Activated CD8-positive, alpha-beta T cell treated with anti-CD3 and anti-CD28 coated beads for 36 hours (primary cell): Measurements from ENCODE around the gene FGB. TPM values are rescaled to one million over a fixed set of nuclear protein-coding genes. Genes with fewer than 3 reads are reported as not detected.

Source experiments
- ATAC-seq: fragments of 200-7000 bp; cut with Tn5 transposase; one replicate; pipeline ENCODE4 v1.10.0; 2021; ENCODE audit warnings: mild to moderate bottlenecking, moderate library complexity
- CTCF ChIA-PET: fragments of 350-600 bp; sonication (Branson Sonifier 250); formaldehyde crosslinking; loops from one replicate; lab custom pipeline; 2021; ENCODE audit warnings: antibody characterized with exemption; lab: Charles Lee
- POLR2A ChIA-PET: fragments of 350-600 bp; sonication (Branson Sonifier 250); formaldehyde crosslinking; loops from one replicate; lab custom pipeline; 2021; ENCODE audit warnings: antibody characterized with exemption; lab: Charles Lee
- DNase-seq: peaks from one replicate; pipeline ENCODE4 v3.0.0-alpha.2; 2020
- H3K27ac Mint-ChIP-seq: one replicate; pipeline ENCODE4 v1.8.0; 2021; ENCODE audit warnings: mild to moderate bottlenecking, mixed read lengths
- H3K27me3 Mint-ChIP-seq: one replicate; pipeline ENCODE4 v1.8.0; 2021; ENCODE audit warnings: mixed read lengths
- H3K36me3 Mint-ChIP-seq: one replicate; pipeline ENCODE4 v1.8.0; 2021; ENCODE audit warnings: low read depth, mixed read lengths
- H3K4me1 Mint-ChIP-seq: one replicate; pipeline ENCODE4 v1.8.0; 2021; ENCODE audit warnings: low read depth, mixed read lengths
- H3K4me3 Mint-ChIP-seq: one replicate; pipeline ENCODE4 v1.8.0; 2021; ENCODE audit warnings: mild to moderate bottlenecking, moderate library complexity, mixed read lengths
- H3K9me3 Mint-ChIP-seq: one replicate; pipeline ENCODE4 v1.8.0; 2021; ENCODE audit warnings: mixed read lengths
- CTCF ChIP-seq: fragments of 200-600 bp; IDR thresholded peaks from one replicate; pipeline ENCODE4 v1.8.0; 2022; ENCODE audit warnings: antibody characterized with exemption, mild to moderate bottlenecking
- intact Hi-C: fragments of 100-400 bp; cut with micrococcal nuclease; formaldehyde crosslinking; loops from one replicate; pipeline ENCODE4 v1.10.0; 2022
- total RNA-seq, 2 experiments: library from RNA; stranded (reverse); gene quantifications; one replicate each; pipeline ENCODE4 v1.2.3, GENCODE V29; 2021

The FGB gene
- total RNA-seq, 2 experiments from 2014 or later: not detected

GRCh38 chr4:154534296-154534695 lies 28.5 kb upstream of the FGB start:
- TF ChIP-seq CTCF: no peak
- no peaks in the 10 kb centered on the region for H3K4me1 Mint-ChIP-seq
- peaks cover 12% of the 10 kb centered on the region for H3K36me3 Mint-ChIP-seq
- intact Hi-C loops: no loop called here
- ChIA-PET CTCF (interaction anchor here (0.6 kb wide), 1 partner anchor 25 kb away, joined by 3 read pairs; no protein-coding TSS in a partner anchor), POLR2A (no interaction called here)
- H3K4me3 Mint-ChIP-seq: no peak overlapping the region
- peak overlapping the region; percentile 4 for H3K27ac Mint-ChIP-seq
- H3K9me3 Mint-ChIP-seq: no peaks in the 10 kb centered on the region
- no peak for DNase-seq
- no peaks in the 10 kb centered on the region for H3K27me3 Mint-ChIP-seq
- ATAC-seq: no peak

- no peak overlapping the region for H3K4me3 Mint-ChIP-seq
Measured at GRCh38 chr4:154542271-154542879, 20.4 kb upstream of the FGB start.

GRCh38 chr4:154545689-154546088 lies 17.1 kb upstream of the FGB start:
- Mint-ChIP-seq H3K4me3 (no peak overlapping the region), H3K27me3 (no peaks in the 10 kb centered on the region), H3K9me3 (no peaks in the 10 kb centered on the region), H3K36me3 (peaks cover 35% of the 10 kb centered on the region), H3K4me1 (peaks cover 16% of the 10 kb centered on the region), H3K27ac (no peak overlapping the region)
- POLR2A ChIA-PET: no interaction called here
- intact Hi-C loops: no loop called here
- DNase-seq: no peak
- CTCF ChIA-PET: interaction anchor here (1.7 kb wide), 1 partner anchor 9 kb away, joined by 5 read pairs; no protein-coding TSS in a partner anchor
- TF ChIP-seq CTCF: no peak
- no peak for ATAC-seq

More at GRCh38 chr4:154542271-154542879, 20.4 kb upstream of the FGB start:
- Mint-ChIP-seq H3K4me1 (peaks cover 9% of the 10 kb centered on the region), H3K27ac (no peak overlapping the region), H3K9me3 (no peaks in the 10 kb centered on the region), H3K27me3 (no peaks in the 10 kb centered on the region), H3K36me3 (peaks cover 48% of the 10 kb centered on the region)
- POLR2A ChIA-PET: no interaction called here
- DNase-seq (no peak), ATAC-seq (no peak)
- no peak for TF ChIP-seq CTCF
- CTCF ChIA-PET: no interaction called here
- intact Hi-C loops: no loop called here

- TF ChIP-seq CTCF: no peak
- Mint-ChIP-seq H3K4me1 (peaks cover 20% of the 10 kb centered on the region), H3K36me3 (peaks cover 13% of the 10 kb centered on the region), H3K9me3 (no peaks in the 10 kb centered on the region), H3K27ac (peak within 1 kb of the TSS; percentile 99), H3K4me3 (peak within 1 kb of the TSS; percentile 84), H3K27me3 (peaks cover 1% of the 10 kb centered on the region)
- ATAC-seq (peak; percentile 98), DNase-seq (peak; percentile 98)
- intact Hi-C loops: loop anchor here (2.0 to 10.0 kb wide), 2 partner anchors 69 to 825 kb away; partner anchors contain the start of gene MAP9
- POLR2A ChIA-PET: interaction anchor here (0.6 to 1.3 kb wide), 7 partner anchors 12 to 1302 kb away, joined by 3 to 4 read pairs (median 3); no protein-coding TSS in a partner anchor
- CTCF ChIA-PET: interaction anchor here (1.0 to 7.5 kb wide), 9 partner anchors 9 to 1403 kb away, joined by 3 to 209 read pairs (median 4); no protein-coding TSS in a partner anchor
Measured at GRCh38 chr4:154549894-154550790, 12.7 kb upstream of the FGB start, which contains the start of gene PLRG1. Gene PLRG1, minus strand, starts transcription at chr4:154550400. Its CDS starts 92 bp downstream, at chr4:154550308.
